PC-9 (cell line): ENCODE measurements around the gene NASP. TPM values are rescaled to one million over a fixed set of nuclear protein-coding genes. Genes with fewer than 3 reads are reported as not detected.

Experiments
- BruUV-seq: library from RNA; stranded (reverse); fragments of 400-500 nt; replicated peaks from 2 replicates; lab custom pipeline; 2021; lab: Mats Ljungman, UMichigan
- CTCF ChIA-PET: fragments of 300-600 bp; sonication (Branson Sonifier 250); formaldehyde crosslinking; loops from one replicate; lab custom pipeline; 2022; ENCODE audit warnings: antibody characterized with exemption; lab: Charles Lee
- POLR2A ChIA-PET: fragments of 300-600 bp; sonication (Branson Sonifier 250); formaldehyde crosslinking; loops from one replicate; lab custom pipeline; 2022; ENCODE audit warnings: antibody characterized with exemption; ENCODE audit not compliant: unreplicated experiment; lab: Charles Lee
- DNase-seq, 2 experiments: peaks; one replicate each; pipeline versions ENCODE4 v3.0.0 to v3.0.0-alpha.2; 2015 to 2022; ENCODE audit warnings: mixed read lengths in 1 of 2
- H2AFZ ChIP-seq: fragments of 200-600 bp; sonication (generic); 2 replicates; pipeline ENCODE4 v1.8.1; 2017; ENCODE audit warnings: antibody characterized with exemption
- H3F3A ChIP-seq: fragments of 200-600 bp; sonication (generic); 2 replicates; pipeline ENCODE4 v1.8.1; 2017; ENCODE audit warnings: antibody characterized with exemption, mild to moderate bottlenecking, low read depth; ENCODE audit not compliant: insufficient read depth
- H3K27ac ChIP-seq: fragments of 200-600 bp; sonication (generic); 2 replicates; pipeline ENCODE4 v1.6.1; 2016; ENCODE audit warnings: mixed run types
- H3K27me3 ChIP-seq: fragments of 200-600 bp; sonication (generic); 2 replicates; pipeline ENCODE4 v1.6.1; 2016; ENCODE audit warnings: low read depth, mixed run types; ENCODE audit not compliant: insufficient read depth
- H3K36me3 ChIP-seq: fragments of 200-600 bp; sonication (generic); 2 replicates; pipeline ENCODE4 v1.6.1; 2016; ENCODE audit warnings: low read depth, mixed run types
- H3K4me1 ChIP-seq: fragments of 200-600 bp; sonication (generic); replicated peaks from 2 replicates; pipeline ENCODE4 v1.6.1; 2016; ENCODE audit warnings: mixed run types; ENCODE audit not compliant: insufficient read depth
- H3K4me2 ChIP-seq: fragments of 200-600 bp; sonication (generic); 2 replicates; pipeline ENCODE4 v1.6.1; 2017; ENCODE audit warnings: mixed run types
- H3K4me3 ChIP-seq: fragments of 200-600 bp; sonication (generic); 2 replicates; pipeline ENCODE4 v1.6.1; 2016; ENCODE audit warnings: mixed run types
- H3K79me2 ChIP-seq: fragments of 200-600 bp; sonication (generic); 2 replicates; pipeline ENCODE4 v1.6.1; 2017; ENCODE audit warnings: low read depth, mixed run types
- H3K9me2 ChIP-seq: fragments of 200-600 bp; sonication (generic); 2 replicates; pipeline ENCODE4 v1.8.1; 2017; ENCODE audit warnings: mild to moderate bottlenecking; ENCODE audit not compliant: insufficient read depth
- H3K9me3 ChIP-seq: fragments of 200-600 bp; sonication (generic); 2 replicates; pipeline ENCODE4 v1.8.1; 2016; ENCODE audit warnings: low read depth; ENCODE audit not compliant: insufficient read depth
- H4K20me1 ChIP-seq: fragments of 200-600 bp; sonication (generic); 2 replicates; pipeline ENCODE4 v1.8.1; 2017; ENCODE audit not compliant: insufficient read depth
- CTCF ChIP-seq: fragments of 200-600 bp; sonication (generic); conservative IDR thresholded peaks from 2 replicates; pipeline ENCODE4 v1.6.1; 2017; ENCODE audit warnings: mixed run types, antibody characterized with exemption, mild to moderate bottlenecking, moderate library complexity
- EZH2 ChIP-seq: fragments of 200-600 bp; sonication (generic); IDR thresholded peaks from 2 replicates; pipeline ENCODE4 v1.8.0; 2017; ENCODE audit warnings: antibody characterized with exemption, low read depth
- intact Hi-C: fragments of 100-400 bp; cut with micrococcal nuclease; formaldehyde crosslinking; loops from one replicate; pipeline ENCODE4 v1.10.0; 2022; ENCODE audit not compliant: unreplicated experiment
- total RNA-seq: library from RNA; stranded (reverse); gene quantifications from 2 replicates; pipeline ENCODE4 v1.2.3, GENCODE V29; 2021

The NASP gene
- total RNA-seq, 1 experiment from 2014 or later, result 221 TPM

DNA sequence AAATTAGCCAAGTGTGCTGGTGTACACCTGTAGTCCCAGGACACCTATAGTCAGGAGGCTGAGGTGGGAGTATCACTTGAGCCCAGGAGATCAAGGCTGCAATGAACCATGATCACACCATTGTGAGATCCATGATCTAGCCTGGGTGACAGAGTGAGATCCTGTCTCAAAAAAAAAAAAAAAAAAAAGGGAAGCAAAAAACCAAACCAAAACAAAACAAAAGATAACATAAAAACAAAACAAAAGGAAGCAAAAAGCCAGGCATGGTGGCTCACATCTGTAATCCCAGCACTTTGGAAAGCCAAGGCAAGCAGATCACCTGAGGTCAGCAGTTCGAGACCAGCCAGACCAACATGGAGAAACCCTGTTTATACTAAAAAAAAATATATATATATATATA is 42.6 kb upstream of the NASP start:
- Histone ChIP-seq H3K27ac (no peak overlapping the region), H4K20me1 (no peaks in the 10 kb centered on the region), H3K9me3 (no peaks in the 10 kb centered on the region), H2AFZ (no peak overlapping the region), H3K79me2 (no peaks in the 10 kb centered on the region), H3K4me2 (no peak overlapping the region), H3K4me1 (peaks cover 19% of the 10 kb centered on the region), H3K4me3 (no peak overlapping the region), H3F3A (peaks cover 14% of the 10 kb centered on the region; the same call in 1 of the 2 replicates), H3K27me3 (no peaks in the 10 kb centered on the region), H3K9me2 (no peaks in the 10 kb centered on the region), H3K36me3 (no peaks in the 10 kb centered on the region)
- TF ChIP-seq CTCF (no peak), EZH2 (no peak)
- CTCF ChIA-PET, result no interaction called here
- POLR2A ChIA-PET, result no interaction called here
- BruUV-seq, result no TSS peak
- intact Hi-C loops, result no loop called here
- DNase-seq, result no peak

DNA sequence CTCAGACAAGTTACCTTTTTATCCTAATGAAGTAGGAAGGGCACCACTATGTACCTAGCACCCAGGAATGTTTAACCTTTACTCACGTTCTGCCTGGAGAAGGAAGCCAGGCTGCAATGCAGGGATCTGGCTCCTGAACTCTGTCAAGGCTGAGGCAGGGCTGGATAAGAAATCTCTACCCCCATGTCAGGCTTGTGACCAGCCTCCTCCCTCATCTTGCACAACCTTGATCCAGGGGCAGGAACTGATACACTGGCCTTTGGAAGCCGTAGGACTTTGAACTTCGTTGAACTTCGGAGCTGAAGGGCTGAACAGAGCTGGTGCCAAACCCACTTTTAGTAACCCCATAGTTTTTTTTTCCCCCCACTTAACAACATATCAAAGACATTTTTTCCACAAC is 41.2 kb upstream of the NASP start:
- H3K4me2 ChIP-seq, result no peak overlapping the region
- intact Hi-C loops, result no loop called here
- POLR2A ChIA-PET, result interaction anchor here (0.7 to 0.9 kb wide), 2 partner anchors 18 to 42 kb away, joined by 4 to 53 read pairs; no protein-coding TSS in a partner anchor

DNA sequence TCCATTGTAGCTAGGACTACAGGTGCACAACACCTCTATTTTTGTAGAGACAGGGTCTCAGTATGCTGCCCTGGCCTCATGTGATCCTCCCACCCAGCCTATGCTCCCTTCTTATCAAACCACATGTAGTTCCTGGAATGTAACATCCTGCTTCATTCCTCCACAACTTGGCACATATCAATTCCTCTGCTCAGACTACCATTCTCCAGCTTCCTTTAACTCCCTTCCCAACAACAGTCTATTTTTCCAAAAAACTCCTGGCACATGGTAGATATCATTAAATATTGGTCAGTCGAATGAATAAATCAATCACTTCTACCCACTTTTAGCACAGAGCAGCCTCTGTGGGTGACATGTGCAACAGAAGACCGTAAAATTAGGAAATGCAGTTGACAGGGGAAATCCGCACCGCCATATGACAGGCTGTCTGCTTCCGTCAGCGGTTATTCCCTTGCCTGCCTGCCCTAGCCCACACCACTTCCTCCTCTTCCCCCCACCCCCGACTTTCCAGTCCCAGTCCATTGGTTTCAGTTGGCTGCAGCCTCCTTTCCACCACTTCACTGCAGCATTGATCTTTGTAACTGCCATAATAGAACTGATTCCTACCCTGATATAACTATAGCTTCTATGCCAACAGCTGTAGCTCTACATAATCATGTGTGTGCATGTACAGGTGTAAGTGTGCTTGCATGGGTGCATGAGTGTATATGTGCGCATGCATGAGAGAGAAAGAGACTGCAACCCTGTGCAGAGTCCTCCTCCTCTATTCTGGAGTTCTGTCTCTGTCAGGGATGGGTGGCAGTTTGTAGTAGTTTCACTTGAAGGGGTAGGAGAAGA is 40.0 kb upstream of the NASP start:
- H3K4me1 ChIP-seq, result peaks cover 14% of the 10 kb centered on the region; the same call in 1 of the 2 replicates
- no peak for DNase-seq
- 0 out of 2 replicates have a peak, but pooled peaks cover 9% of the 10 kb centered on the region for H3F3A ChIP-seq
- H2AFZ ChIP-seq, result no peak overlapping the region
- H3K27ac ChIP-seq, result no peak overlapping the region
- intact Hi-C loops, result no loop called here
- no TSS peak for BruUV-seq
- no peak overlapping the region for H3K4me2 ChIP-seq
- no peaks in the 10 kb centered on the region for H3K27me3 ChIP-seq
- TF ChIP-seq EZH2 (no peak), CTCF (no peak)
- no peaks in the 10 kb centered on the region for H4K20me1 ChIP-seq
- no peak overlapping the region for H3K4me3 ChIP-seq
- no peaks in the 10 kb centered on the region for H3K9me2 ChIP-seq
- H3K79me2 ChIP-seq, result no peaks in the 10 kb centered on the region
- ChIA-PET POLR2A (interaction anchor here (0.7 kb wide), 1 partner anchor 468 kb away, joined by 7 read pairs; no protein-coding TSS in a partner anchor), CTCF (no interaction called here)
- no peaks in the 10 kb centered on the region for H3K36me3 ChIP-seq
- H3K9me3 ChIP-seq, result no peaks in the 10 kb centered on the region

More for the DNA sequence above, 41.2 kb upstream of the NASP start:
- H3K4me1 ChIP-seq, result peaks cover 14% of the 10 kb centered on the region; the same call in 1 of the 2 replicates
- H3K9me3 ChIP-seq, result no peaks in the 10 kb centered on the region
- no TSS peak for BruUV-seq
- H3K9me2 ChIP-seq, result no peaks in the 10 kb centered on the region
- CTCF ChIA-PET, result no interaction called here
- H3K4me3 ChIP-seq, result no peak overlapping the region
- H3K27me3 ChIP-seq, result no peaks in the 10 kb centered on the region
- no peaks in the 10 kb centered on the region for H3K79me2 ChIP-seq
- no peak overlapping the region for H3K27ac ChIP-seq
- 0 out of 2 replicates have a peak, but pooled peaks cover 9% of the 10 kb centered on the region for H3F3A ChIP-seq
- TF ChIP-seq CTCF (no peak), EZH2 (no peak)
- no peak for DNase-seq
- no peaks in the 10 kb centered on the region for H4K20me1 ChIP-seq
- H2AFZ ChIP-seq, result no peak overlapping the region
- H3K36me3 ChIP-seq, result no peaks in the 10 kb centered on the region
